Measurements from ENCODE around the gene SEPTIN12.

GRCh38 chr16:4783251-4783950 lies 4.7 kb downstream of the SEPTIN12 start:
- TF ChIP-seq CTCF (optimal IDR thresholded peaks at IDR 0.05 in 1 of 3, IDR thresholded peaks at IDR 0.05 in 1 of 3, conservative IDR thresholded peaks at IDR 0.05 in 1 of 3; ENCODE audit: extremely low read depth in 1 of 3, insufficient read depth in 2 of 3, low read length in 3 of 3) (no peak), EZH2 (IDR thresholded peaks at IDR 0.05; ENCODE audit: low read length) (no peak)

Measured in keratinocyte (primary cell).